HepG2 (cell line): ENCODE results near the gene CD7. TPM values are rescaled to one million over a fixed set of nuclear protein-coding genes. Genes with fewer than 3 reads are reported as not detected.

Experiments
- ATAC-seq: fragments of 200-7000 bp; cut with Tn5 transposase; 3 replicates; pipeline ENCODE4 v1.9.1; 2020; ENCODE audit warnings: mild to moderate bottlenecking, moderate library complexity
- BruUV-seq: library from RNA; stranded (reverse); fragments of 400-500 nt; replicated peaks from 2 replicates; lab custom pipeline; 2021; lab: Mats Ljungman, UMichigan
- CTCF ChIA-PET: fragments of 300-600 bp; formaldehyde crosslinking; extraction: SDS; loops from one replicate; lab custom pipeline; 2021; ENCODE audit warnings: low total read pairs, inconsistent platforms, low intra/inter-chr PET ratio; lab: Yijun Ruan, JAX
- POLR2A ChIA-PET: fragments of 350-600 bp; sonication (Branson Sonifier 250); formaldehyde crosslinking; loops from one replicate; lab custom pipeline; 2020; ENCODE audit warnings: antibody characterized with exemption, inconsistent platforms; lab: Yijun Ruan, JAX
- DNase-seq: peaks from one replicate; pipeline ENCODE4 v3.0.0-alpha.2; 2015; ENCODE audit warnings: low spot score
- FAIRE-seq: peaks from 3 replicates; lab custom pipeline; 2011; peaks lifted over from hg19 to GRCh38; lab: Jason Lieb, UNC
- H2AFZ ChIP-seq: one replicate; pipeline ENCODE4 v1.6.1; 2011; ENCODE audit warnings: low read length, inconsistent platforms
- H3K27ac ChIP-seq: fragments of 300-600 bp; 3 replicates; pipeline ENCODE4 v1.8.0; 2011; ENCODE audit warnings: mixed run types, mild to moderate bottlenecking, mixed read lengths, low read length, inconsistent platforms; ENCODE audit not compliant: insufficient read depth; ENCODE audit errors: extremely low read length
- H3K27me3 ChIP-seq, 2 experiments: fragments of 200-600 bp in 1 of 2; 2 replicates in 1 of 2; 3 replicates in 1 of 2; pipeline versions ENCODE4 v1.6.0 to v1.8.0; 2011; ENCODE audit warnings: low read length in 2 of 2, mild to moderate bottlenecking in 2 of 2, moderate library complexity in 2 of 2, inconsistent platforms in 1 of 2; ENCODE audit not compliant: insufficient read depth in 2 of 2, control insufficient read depth in 1 of 2
- H3K36me3 ChIP-seq, 2 experiments: fragments of 200-600 bp in 1 of 2; replicated peaks in 1 of 2; 2 replicates in 1 of 2; 3 replicates in 1 of 2; pipeline versions ENCODE4 v1.5.1 to v1.8.0; 2011; ENCODE audit warnings: low read length in 2 of 2, inconsistent platforms in 1 of 2; ENCODE audit not compliant: insufficient read depth in 2 of 2, control insufficient read depth in 1 of 2
- H3K4me1 ChIP-seq: 2 replicates; pipeline ENCODE4 v1.5.1; 2012; ENCODE audit warnings: low read length, inconsistent platforms; ENCODE audit not compliant: insufficient read depth
- H3K4me2 ChIP-seq: 2 replicates; pipeline ENCODE4 v1.6.0; 2011; ENCODE audit warnings: low read depth, low read length, inconsistent platforms
- H3K4me3 ChIP-seq, 3 experiments: fragments of 200-600 bp in 1 of 3; sonication (generic), shearing (Covaris generic) in 1 of 3; replicated peaks in 1 of 3; 2 replicates each; pipeline ENCODE4 v1.5.1; 2011 to 2016; ENCODE audit warnings: low read length in 3 of 3, inconsistent platforms in 2 of 3, low read depth in 2 of 3, mild to moderate bottlenecking in 2 of 3, control low read depth in 1 of 3, mixed read lengths in 1 of 3; ENCODE audit not compliant: insufficient read depth in 1 of 3
- H3K79me2 ChIP-seq: one replicate; pipeline ENCODE4 v1.6.1; 2011; ENCODE audit warnings: low read length, inconsistent platforms; ENCODE audit not compliant: insufficient read depth
- H3K9ac ChIP-seq: 2 replicates; pipeline ENCODE4 v1.6.0; 2011; ENCODE audit warnings: mild to moderate bottlenecking, low read depth, low read length, inconsistent platforms; ENCODE audit not compliant: insufficient read depth
- H3K9me3 ChIP-seq: 2 replicates; pipeline ENCODE4 v1.5.1; 2012; ENCODE audit warnings: mild to moderate bottlenecking, low read length
- H4K20me1 ChIP-seq: 2 replicates; pipeline ENCODE4 v1.6.0; 2011; ENCODE audit warnings: inconsistent platforms, mild to moderate bottlenecking, low read length, moderate library complexity; ENCODE audit not compliant: insufficient read depth
- ARNTL ChIP-seq: sonication (generic); formaldehyde crosslinking; IDR thresholded peaks from 2 replicates; pipeline ENCODE4 v1.4.0; 2020; ENCODE audit warnings: mild to moderate bottlenecking, missing genetic modification reagents
- CSRNP1 ChIP-seq: sonication (generic); formaldehyde crosslinking; IDR thresholded peaks from 2 replicates; pipeline ENCODE4 v1.8.1; 2023; ENCODE audit warnings: mild to moderate bottlenecking, missing genetic modification reagents
- EEA1 ChIP-seq: sonication (generic); formaldehyde crosslinking; IDR thresholded peaks from 2 replicates; pipeline ENCODE4 v1.5.1; 2020; ENCODE audit warnings: mild to moderate bottlenecking, missing genetic modification reagents, borderline replicate concordance
- ETV6 ChIP-seq: sonication (generic); formaldehyde crosslinking; conservative IDR thresholded peaks from 2 replicates; pipeline ENCODE4 v1.4.0; 2020; ENCODE audit warnings: missing genetic modification reagents
- GATA4 ChIP-seq: sonication (generic); IDR thresholded peaks from 2 replicates; pipeline ENCODE4 v1.6.1; 2016; ENCODE audit warnings: antibody characterized with exemption, low read depth, borderline replicate concordance
- NONO ChIP-seq, 2 experiments: fragments of 450-650 bp in 1 of 2; sonication (generic) in 1 of 2; formaldehyde crosslinking in 1 of 2; IDR thresholded peaks in 1 of 2; conservative IDR thresholded peaks in 1 of 2; 2 replicates each; pipeline versions ENCODE4 v1.6.1 to v1.8.0; 2017 to 2022; ENCODE audit warnings: mild to moderate bottlenecking in 1 of 2, missing genetic modification reagents in 1 of 2, moderate library complexity in 1 of 2
- POGZ ChIP-seq: sonication (generic); formaldehyde crosslinking; IDR thresholded peaks from 2 replicates; pipeline ENCODE4 v1.4.0; 2020; ENCODE audit warnings: mild to moderate bottlenecking, missing genetic modification reagents
- PRPF4 ChIP-seq: fragments of 200-400 bp; formaldehyde crosslinking; IDR thresholded peaks from 2 replicates; pipeline ENCODE4 v1.6.1; 2016; ENCODE audit warnings: low read length, low read depth; ENCODE audit not compliant: poor library complexity, severe bottlenecking
- SIN3A ChIP-seq: IDR thresholded peaks from 2 replicates; pipeline ENCODE4 v1.6.1; 2011; ENCODE audit warnings: low read depth, mild to moderate bottlenecking, control low read depth, low read length, borderline replicate concordance
- SRY ChIP-seq: sonication (generic); formaldehyde crosslinking; IDR thresholded peaks from 2 replicates; pipeline ENCODE4 v1.8.0; 2022; ENCODE audit warnings: mild to moderate bottlenecking, missing genetic modification reagents
- TGIF2 ChIP-seq: IDR thresholded peaks from 2 replicates; pipeline ENCODE4 v1.6.1; 2016; ENCODE audit warnings: control low read depth, missing compliant biosample characterization
- ZHX2 ChIP-seq, 2 experiments: sonication (generic) in 1 of 2; formaldehyde crosslinking in 1 of 2; IDR thresholded peaks; 2 replicates each; pipeline versions ENCODE4 v1.6.1 to v1.9.0; 2014 to 2022; ENCODE audit warnings: antibody characterized with exemption in 1 of 2, borderline replicate concordance in 1 of 2, inconsistent platforms in 1 of 2, low read depth in 1 of 2, missing genetic modification reagents in 1 of 2
- ZNF205 ChIP-seq: IDR thresholded peaks from 2 replicates; pipeline ENCODE4 v1.6.1; 2018; ENCODE audit warnings: missing biosample characterization, missing genetic modification reagents
- ZNF7 ChIP-seq: IDR thresholded peaks from 2 replicates; pipeline ENCODE4 v1.6.1; 2016; ENCODE audit warnings: missing biosample characterization, missing genetic modification reagents
- WGBS: methylation state at CpG from one replicate; pipeline ENCODE4 v1.1.6; 2017; ENCODE audit warnings: low lambda C conversion rate; 5-methylcytosine and 5-hydroxymethylcytosine counted together
- in situ Hi-C: cut with HindIII; loops from 2 replicates; pipeline ENCODE4 v1.10.0; 2017; ENCODE audit warnings: low pct_unique_long_range_greater_than_20kb; ENCODE audit not compliant: extremely low pct_ligation_motif_present
- intact Hi-C: fragments of 100-400 bp; cut with micrococcal nuclease; formaldehyde crosslinking; loops from one replicate; pipeline ENCODE4 v1.10.0; 2022; ENCODE audit not compliant: unreplicated experiment
- polyA plus RNA-seq, 8 experiments: library from polyadenylated mRNA; depleted of rRNA in 3 of 8; stranded (reverse) in 7 of 8; unstranded in 1 of 8; fragments of >200 nt; fragmentation: Illumina TruSeq in 4 of 8; extraction: Trizol in 4 of 8; gene quantifications; 2 replicates each; pipeline versions ENCODE4 v1.2.1 to v1.2.3, GENCODE V29; 2011 to 2016; ENCODE audit warnings: low read depth in 4 of 8, missing spikeins in 1 of 8, mixed read lengths in 1 of 8; ENCODE audit not compliant: insufficient read depth in 1 of 8
- total RNA-seq, 5 experiments: library from RNA; depleted of rRNA; stranded (reverse); fragments of >200 nt; fragmentation: Illumina TruSeq; extraction: Trizol; gene quantifications; 2 replicates each; pipeline ENCODE4 v1.2.3, GENCODE V29; 2016; ENCODE audit warnings: low read depth in 1 of 5

The CD7 gene
- total and polyA plus RNA-seq, 2 of the 13 experiments (the other 11 are each of a cell fraction or from before 2014, with no cell fraction given): 67.6 to 76.4 TPM

GRCh38 chr17:82296511-82297279, 20.7 kb downstream of the CD7 start (continued):
- TF ChIP-seq ZHX2 (IDR thresholded peaks at IDR 0.05; ENCODE audit: low read depth) (no peak), ZHX2 (CRISPR knock-in tag; IDR thresholded peaks at IDR 0.05; ENCODE audit: borderline replicate concordance) (no peak), SIN3A (no peak), ARNTL (CRISPR knock-in tag) (no peak), EEA1 (CRISPR knock-in tag) (0 out of 2 replicates have a peak, but pooled peaks have one; percentile 4)

GRCh38 chr17:82295472-82295814, 22.0 kb downstream of the CD7 start:
- Histone ChIP-seq H3K79me2 (peaks cover 5% of the 10 kb centered on the region), H3K36me3 (no peaks in the 10 kb centered on the region), H3K27ac (peak overlapping the region; percentile 79), H3K9ac (peak overlapping the region; percentile 46; the same call in 1 of the 2 replicates), H3K9me3 (no peaks in the 10 kb centered on the region), H3K4me2 (peak overlapping the region; percentile 99), H2AFZ (no peak overlapping the region), H3K4me1 (peaks cover 88% of the 10 kb centered on the region), H4K20me1 (no peaks in the 10 kb centered on the region), H3K27me3 (no peaks in the 10 kb centered on the region), H3K4me3 (peak overlapping the region in 1 of 3 experiments; percentile 26; a peak in 1 of 6 replicates)
- POLR2A ChIA-PET: interaction anchor here (0.7 to 12.8 kb wide), 11 partner anchors 9 to 67 kb away, joined by 3 to 270 read pairs (median 42); partner anchors contain the start of genes CD7, CSNK1D, SECTM1 and SLC16A3
- no peak for DNase-seq
- peak; percentile 42 for FAIRE-seq
- in situ Hi-C loops: no loop called here
- intact Hi-C loops: loop anchor here (5.0 kb wide), 1 partner anchor 38 kb away; no protein-coding TSS in a partner anchor
- WGBS: 10% methylated on average over 4 of the region's 4 CpGs
- CTCF ChIA-PET: no interaction called here
- no TSS peak for BruUV-seq
- ATAC-seq: no peak
- no peak for TF ChIP-seq ETV6
- TF ChIP-seq SRY: 0 out of 2 replicates have a peak, but pooled peaks have one; percentile 35
- TF ChIP-seq ZNF205: peak; percentile 52; the same call in 1 of the 2 replicates
- no peak for TF ChIP-seq ZNF7 (CRISPR knock-in tag)
- TF ChIP-seq NONO (IDR thresholded peaks at IDR 0.05): no peak
- TF ChIP-seq NONO (CRISPR knock-in tag; conservative IDR thresholded peaks at IDR 0.05): 0 out of 2 replicates have a peak, but pooled peaks have one; percentile 11
- peak; percentile 70; the same call in 1 of the 2 replicates for TF ChIP-seq CSRNP1
- peak; percentile 38; the same call in 1 of the 2 replicates for TF ChIP-seq TGIF2 (CRISPR knock-in tag)
- TF ChIP-seq POGZ (CRISPR knock-in tag): no peak
- TF ChIP-seq PRPF4: no peak
- 0 out of 2 replicates have a peak, but pooled peaks have one; percentile 14 for TF ChIP-seq GATA4
